K562 (cell line): ENCODE data around the gene FGF21. TPM values are rescaled to one million over a fixed set of nuclear protein-coding genes. Genes with fewer than 3 reads are reported as not detected.
A peak's percentile ranks its signal among the peaks of the same experiment; 100 is the strongest.

Source experiments
- CHAMP1 ChIP-seq: fragments of 450-650 bp; IDR thresholded peaks from 2 replicates; pipeline ENCODE4 v1.6.1; 2016; ENCODE audit warnings: mild to moderate bottlenecking
- CSDE1 ChIP-seq, 2 experiments: fragments of 450-650 bp; IDR thresholded peaks; 2 replicates each; pipeline ENCODE4 v1.6.1; 2016; ENCODE audit warnings: mild to moderate bottlenecking in 1 of 2
- DPF2 ChIP-seq: fragments of 450-650 bp; IDR thresholded peaks from 2 replicates; pipeline ENCODE4 v1.6.1; 2016
- ELF1 ChIP-seq: fragments of 200-800 bp; sonication (Bioruptor generic); IDR thresholded peaks from 2 replicates; pipeline ENCODE4 v1.6.1; 2016; ENCODE audit warnings: missing genetic modification characterization, missing compliant biosample characterization
- EP300 ChIP-seq: IDR thresholded peaks from 2 replicates; pipeline ENCODE4 v1.6.1; 2012; ENCODE audit warnings: low read length, improper control_type of control experiment
- EZH2 ChIP-seq: IDR thresholded peaks from 2 replicates; pipeline ENCODE4 v1.6.1; 2012; ENCODE audit warnings: low read depth, mild to moderate bottlenecking, inconsistent platforms, low read length, borderline replicate concordance
- GATAD2A ChIP-seq: fragments of 450-650 bp; IDR thresholded peaks from 2 replicates; pipeline ENCODE4 v1.6.1; 2017
- GATAD2B ChIP-seq: fragments of 450-650 bp; IDR thresholded peaks from 2 replicates; pipeline ENCODE4 v1.6.1; 2017; ENCODE audit warnings: mild to moderate bottlenecking, borderline replicate concordance
- MBD2 ChIP-seq: sonication (generic); IDR thresholded peaks from 2 replicates; pipeline ENCODE4 v1.6.1; 2016; ENCODE audit warnings: low read depth, borderline replicate concordance
- NONO ChIP-seq, 2 experiments: fragments of 200-400 bp in 1 of 2; fragments of 450-650 bp in 1 of 2; formaldehyde crosslinking in 1 of 2; IDR thresholded peaks; 2 replicates each; pipeline ENCODE4 v1.6.1; 2017; ENCODE audit warnings: low read depth in 2 of 2, mild to moderate bottlenecking in 2 of 2, moderate library complexity in 2 of 2, low read length in 1 of 2
- NR2F6 ChIP-seq: fragments of 450-650 bp; formaldehyde crosslinking; IDR thresholded peaks from 2 replicates; pipeline ENCODE4 v1.4.0; 2020; ENCODE audit warnings: mild to moderate bottlenecking
- PTTG1 ChIP-seq: fragments of 450-650 bp; IDR thresholded peaks from 2 replicates; pipeline ENCODE4 v1.6.1; 2016; ENCODE audit warnings: low read depth, mild to moderate bottlenecking, missing genetic modification characterization, missing compliant biosample characterization
- RBFOX2 ChIP-seq: fragments of 200-400 bp; formaldehyde crosslinking; IDR thresholded peaks from 2 replicates; pipeline ENCODE4 v1.6.1; 2017; ENCODE audit warnings: low read depth, mild to moderate bottlenecking, low read length, moderate library complexity
- RBM39 ChIP-seq: fragments of 200-400 bp; formaldehyde crosslinking; optimal IDR thresholded peaks from 2 replicates; pipeline ENCODE3; 2018; ENCODE audit warnings: low read depth, low read length
- ZBTB43 ChIP-seq: sonication (generic); formaldehyde crosslinking; IDR thresholded peaks from 2 replicates; pipeline ENCODE4 v1.8.0; 2023; ENCODE audit warnings: mild to moderate bottlenecking, missing genetic modification reagents
- ZC3H11A ChIP-seq: IDR thresholded peaks from 2 replicates; pipeline ENCODE4 v1.6.1; 2012; ENCODE audit warnings: low read depth, low read length, improper control_type of control experiment
- ZFP1 ChIP-seq: fragments of 450-650 bp; formaldehyde crosslinking; IDR thresholded peaks from 2 replicates; pipeline ENCODE4 v1.4.0; 2020; ENCODE audit warnings: mild to moderate bottlenecking, mixed read lengths
- ZNF212 ChIP-seq: fragments of 450-650 bp; formaldehyde crosslinking; IDR thresholded peaks from 2 replicates; pipeline ENCODE4 v1.4.0; 2020; ENCODE audit warnings: mild to moderate bottlenecking
- ZNF224 ChIP-seq: sonication (generic); formaldehyde crosslinking; IDR thresholded peaks from 2 replicates; pipeline ENCODE4 v1.8.0; 2022; ENCODE audit warnings: mild to moderate bottlenecking, missing genetic modification reagents
- ZNF444 ChIP-seq: fragments of 250-450 bp; sonication (Bioruptor Pico); IDR thresholded peaks from 2 replicates; pipeline ENCODE4 v1.4.0; 2020; ENCODE audit warnings: mild to moderate bottlenecking, moderate library complexity
- ZNF449 ChIP-seq: fragments of 250-450 bp; sonication (Bioruptor Pico); IDR thresholded peaks from 2 replicates; pipeline ENCODE4 v1.8.0; 2022; ENCODE audit warnings: moderate library complexity, mild to moderate bottlenecking, inconsistent platforms
- ZNF655 ChIP-seq: fragments of 250-450 bp; sonication (Bioruptor Pico); IDR thresholded peaks from 2 replicates; pipeline ENCODE4 v1.5.0; 2021
- ZNF717 ChIP-seq: fragments of 250-450 bp; sonication (Bioruptor Pico); IDR thresholded peaks from 2 replicates; pipeline ENCODE4 v1.5.0; 2021
- ZSCAN29 ChIP-seq: fragments of 450-650 bp; IDR thresholded peaks from 2 replicates; pipeline ENCODE4 v1.6.1; 2017
- polyA plus RNA-seq, 8 experiments: library from polyadenylated mRNA; depleted of rRNA in 4 of 8; stranded (reverse) in 5 of 8; unstranded in 3 of 8; fragments of >200 nt; fragmentation: Nextera tagmentation in 2 of 8; fragmentation: Illumina TruSeq in 1 of 8; extraction: Ambion mirVana in 2 of 8; extraction: Trizol in 1 of 8; gene quantifications; 2 replicates each; pipeline versions ENCODE4 v1.2.1 to v1.2.3, GENCODE V29; 2011 to 2014; ENCODE audit warnings: inconsistent platforms in 1 of 8, missing spikeins in 1 of 8
- total RNA-seq, 7 experiments: library from RNA; depleted of rRNA in 6 of 7; stranded (reverse); fragments of >200 nt in 6 of 7; fragmentation: Illumina TruSeq in 2 of 7; extraction: Trizol in 2 of 7; gene quantifications; 2 replicates each; pipeline versions ENCODE4 v1.2.1 to v1.2.3, GENCODE V29; 2011 to 2021; ENCODE audit warnings: low replicate concordance in 1 of 7

Gene FGF21
- total and polyA plus RNA-seq, 9 of the 15 experiments (the other 6 are each of a cell fraction or from before 2014, with no cell fraction given): 0.04 to 0.77 (median 0.09) TPM; not detected in 6

- TF ChIP-seq ZNF655 (no peak), NR2F6 (CRISPR knock-in tag) (no peak), ZNF717 (CRISPR knock-in tag) (no peak), ZFP1 (no peak), GATAD2B (no peak), CHAMP1 (no peak), ZC3H11A (no peak), NONO (IDR thresholded peaks at IDR 0.05; ENCODE audit: low read depth in 2 of 2, low read length in 1 of 2) (peak in 1 of 2 experiments; percentile 52; a peak in 1 of 4 replicates), EP300 (0 out of 2 replicates have a peak, but pooled peaks have one; percentile 20), PTTG1 (tag) (no peak), EZH2 (no peak), CSDE1 (IDR thresholded peaks at IDR 0.05) (no peak), ELF1 (tag) (peak; percentile 94), MBD2 (peak; percentile 93), RBFOX2 (peak; percentile 56), DPF2 (no peak; the same call in 1 of the 2 replicates), ZNF224 (CRISPR knock-in tag) (no peak), RBM39 (peak; percentile 71), ZNF444 (CRISPR knock-in tag) (no peak), GATAD2A (no peak), ZSCAN29 (no peak), ZNF212 (no peak), ZNF449 (CRISPR knock-in tag) (no peak), ZBTB43 (CRISPR knock-in tag) (0 out of 2 replicates have a peak, but pooled peaks have one; percentile 53)
These were observed 39.8 kb downstream of the FGF21 start (continued) for GRCh38 chr19:48795055-48795684.
